GM12891 (cell line): ENCODE measurements around the gene DKKL1.

ENCODE experiments used
- PAX5 ChIP-seq: IDR thresholded peaks from 2 replicates; pipeline ENCODE4 v1.6.1; 2011; ENCODE audit warnings: low read length, moderate library complexity, mild to moderate bottlenecking; ENCODE audit not compliant: insufficient read depth, severe bottlenecking
- POLR2A ChIP-seq: IDR thresholded peaks from 2 replicates; pipeline ENCODE4 v1.6.1; 2011; ENCODE audit warnings: low read depth, low read length, control low read depth
- POLR2AphosphoS5 ChIP-seq: IDR thresholded peaks from 2 replicates; pipeline ENCODE4 v1.6.1; 2011; ENCODE audit warnings: low read depth, low read length, control low read depth
- POU2F2 ChIP-seq: IDR thresholded peaks from 2 replicates; pipeline ENCODE4 v1.6.1; 2011; ENCODE audit warnings: low read depth, mild to moderate bottlenecking, control low read depth, low read length, moderate library complexity
- SPI1 ChIP-seq: IDR thresholded peaks from 2 replicates; pipeline ENCODE4 v1.6.1; 2011; ENCODE audit warnings: low read depth, low read length, control low read depth

GRCh38 chr19:49359851-49360820 is 3.5 kb upstream of the DKKL1 start:
- no peak for TF ChIP-seq SPI1
- no peak for TF ChIP-seq POLR2A
- TF ChIP-seq PAX5: no peak
- TF ChIP-seq POU2F2: no peak
- no peak for TF ChIP-seq POLR2AphosphoS5
